Measurements from ENCODE around the gene DHRS1. TPM values are rescaled to one million over a fixed set of nuclear protein-coding genes. Genes with fewer than 3 reads are reported as not detected.

DHRS1 gene
- total and polyA plus RNA-seq, 2 donors from 2014 or later = 32.7 to 56.7 TPM

DNA sequence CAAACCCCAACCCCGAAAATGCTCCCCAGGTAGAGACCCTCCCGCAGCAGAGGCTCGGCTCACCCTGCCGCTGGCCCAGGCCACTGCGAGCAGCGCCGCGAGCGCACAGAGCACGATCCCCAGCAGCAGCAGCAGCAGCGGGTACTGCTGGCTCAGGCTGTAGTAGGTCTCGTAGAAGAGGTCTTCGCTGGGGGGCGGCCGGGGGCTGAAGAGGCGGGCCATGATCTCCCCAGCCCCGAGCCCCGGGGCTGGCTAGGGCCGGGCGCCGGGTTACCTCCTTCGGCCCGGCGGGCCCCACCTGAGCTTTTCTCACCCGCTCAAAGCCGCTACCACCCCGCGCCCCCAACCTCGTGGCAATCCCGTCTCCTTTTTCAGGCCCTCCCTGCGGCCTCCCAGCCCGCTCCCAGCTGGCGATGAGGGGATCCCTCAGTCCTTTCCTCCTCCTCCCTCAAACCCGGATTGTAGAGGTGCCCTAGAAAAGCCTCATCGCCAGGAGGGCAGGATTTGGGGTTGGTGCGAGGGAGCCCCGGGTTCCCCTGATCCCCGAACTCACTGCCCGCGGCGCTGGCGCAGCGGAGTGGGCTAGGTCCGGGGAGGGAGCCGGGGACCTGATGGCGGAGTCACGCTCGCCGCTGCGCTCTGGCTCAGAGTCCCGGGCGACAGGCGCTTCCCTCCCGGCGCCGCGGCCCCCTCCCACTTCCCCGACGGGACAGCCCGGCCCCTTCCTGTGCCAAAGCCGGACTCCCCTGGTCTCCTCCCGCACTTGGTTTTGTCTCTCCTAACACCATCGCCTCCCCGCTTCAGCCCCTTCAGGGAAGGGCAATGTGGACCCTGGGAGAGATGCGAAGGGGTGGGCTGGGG is 35.1 kb upstream of the DHRS1 start, which contains the start of gene ADCY4:
ADCY4 (minus strand) TSS at position 641 of the 861 bp plus-strand sequence; CDS start at position 222, 419 bp downstream.
- intact Hi-C loops (cut with DNase I) = loop anchor here (5.0 kb wide), 1 partner anchor 103 kb away; no protein-coding TSS in a partner anchor
- peak; percentile 43 to 88 (median 69) for DNase-seq
- peaks cover 0 to 19% (median 10%) of the 10 kb centered on the region in 3 donors for H3K4me1 ChIP-seq (ENCODE audit: control insufficient read depth in 2 of 3, insufficient read depth in 2 of 3, low read depth in 1 of 3, low read length in 3 of 3)

DNA sequence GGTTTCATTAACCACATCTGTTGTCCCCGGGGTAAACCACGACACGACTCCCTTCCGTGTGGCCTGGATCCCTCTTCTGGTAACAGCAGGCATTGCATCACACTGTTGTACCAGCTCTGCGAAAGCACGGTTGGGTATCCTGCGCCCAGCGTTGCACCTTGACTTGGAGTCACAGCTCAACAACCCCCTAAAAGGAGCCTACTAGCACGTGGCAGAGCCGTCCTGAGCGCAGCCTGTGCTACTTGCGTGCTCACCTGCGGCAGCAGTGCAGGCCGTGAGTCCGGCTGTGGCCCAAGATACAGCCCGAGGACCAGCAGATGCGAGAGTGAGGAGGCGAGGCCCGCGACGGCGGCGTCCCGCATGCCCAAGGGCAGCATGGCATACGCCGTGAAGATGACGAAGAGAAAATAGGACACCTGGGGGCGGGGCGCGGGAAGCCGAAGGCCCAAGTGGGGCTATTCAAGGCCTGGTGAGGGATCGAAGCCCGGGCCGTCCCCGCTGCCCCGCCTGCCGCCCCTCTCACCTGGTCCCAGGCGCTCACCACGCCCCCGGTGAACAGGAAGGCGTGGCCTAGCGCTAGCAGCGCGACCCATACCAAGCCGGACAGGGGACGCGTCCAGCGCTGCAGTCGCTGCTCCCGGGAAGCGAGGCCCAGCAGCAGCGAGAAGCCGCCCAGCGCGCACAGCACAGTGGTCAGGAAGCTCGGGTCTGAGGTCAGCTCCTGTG is 32.9 kb upstream of the DHRS1 start:
- FAIRE-seq = no peak
- peak; percentile 85 to 88 (median 87) for DNase-seq
- Histone ChIP-seq H3K27me3 (ENCODE audit: control insufficient read depth, insufficient read depth, low read length) (peaks cover 14% of the 10 kb centered on the region), H3K36me3 (ENCODE audit: control insufficient read depth in 2 of 3, insufficient read depth in 3 of 3, low read length in 3 of 3) (no peaks in the 10 kb centered on the region), H3K4me3 (ENCODE audit: low read length in 3 of 3) (peak overlapping the region in 2 of 3 donors; percentile 30 to 56), H3K9ac (ENCODE audit: low read length in 3 of 3) (no peak overlapping the region), H3K27ac (ENCODE audit: low read depth in 2 of 2, low read length in 2 of 2) (no peak overlapping the region), H3K9me3 (ENCODE audit: control insufficient read depth in 2 of 3, insufficient read depth in 1 of 3, low read length in 3 of 3) (no peaks in the 10 kb centered on the region), H3K4me1 (ENCODE audit: control insufficient read depth in 2 of 3, insufficient read depth in 2 of 3, low read depth in 1 of 3, low read length in 3 of 3) (peaks cover 0 to 11% (median 10%) of the 10 kb centered on the region in 3 donors)
- intact Hi-C loops (cut with DNase I) = no loop called here
- TF ChIP-seq CTCF (IDR thresholded peaks at IDR 0.05; ENCODE audit: borderline replicate concordance, extremely low read depth, insufficient read depth) = peak; percentile 79

More for the DNA sequence above, 35.1 kb upstream of the DHRS1 start, which contains the start of gene ADCY4:
- Histone ChIP-seq H3K36me3 (ENCODE audit: control insufficient read depth in 2 of 3, insufficient read depth in 3 of 3, low read length in 3 of 3) (no peaks in the 10 kb centered on the region), H3K27me3 (ENCODE audit: control insufficient read depth, insufficient read depth, low read length) (peaks cover 14% of the 10 kb centered on the region), H3K9me3 (ENCODE audit: control insufficient read depth in 2 of 3, insufficient read depth in 1 of 3, low read length in 3 of 3) (no peaks in the 10 kb centered on the region), H3K4me3 (ENCODE audit: low read length in 3 of 3) (peak within 1 kb of the TSS; percentile 46 to 51 (median 50)), H3K27ac (ENCODE audit: low read depth in 2 of 2, low read length in 2 of 2) (peak within 1 kb of the TSS; percentile 48 to 76), H3K9ac (ENCODE audit: low read length in 3 of 3) (peak within 1 kb of the TSS in 2 of 3 donors; percentile 29 to 55)
- no peak for TF ChIP-seq CTCF (IDR thresholded peaks at IDR 0.05; ENCODE audit: borderline replicate concordance, extremely low read depth, insufficient read depth)
- no peak for FAIRE-seq

GRCh38 chr14:24331731-24332267 is 32.2 kb upstream of the DHRS1 start:
- Histone ChIP-seq H3K27me3 (ENCODE audit: control insufficient read depth, insufficient read depth, low read length) (peaks cover 14% of the 10 kb centered on the region), H3K9me3 (ENCODE audit: control insufficient read depth in 2 of 3, insufficient read depth in 1 of 3, low read length in 3 of 3) (no peaks in the 10 kb centered on the region), H3K9ac (ENCODE audit: low read length in 3 of 3) (no peak overlapping the region), H3K4me1 (ENCODE audit: control insufficient read depth in 2 of 3, insufficient read depth in 2 of 3, low read depth in 1 of 3, low read length in 3 of 3) (peaks cover 0 to 11% (median 10%) of the 10 kb centered on the region in 3 donors), H3K36me3 (ENCODE audit: control insufficient read depth in 2 of 3, insufficient read depth in 3 of 3, low read length in 3 of 3) (no peaks in the 10 kb centered on the region), H3K27ac (ENCODE audit: low read depth in 2 of 2, low read length in 2 of 2) (no peak overlapping the region), H3K4me3 (ENCODE audit: low read length in 3 of 3) (peak overlapping the region in 1 of 3 donors; percentile 56)
- intact Hi-C loops (cut with DNase I) = no loop called here
- FAIRE-seq (no peak), DNase-seq (peak in 2 of 5 donors; percentile 25 to 77)
- no peak for TF ChIP-seq CTCF (IDR thresholded peaks at IDR 0.05; ENCODE audit: borderline replicate concordance, extremely low read depth, insufficient read depth)

Measured in kidney (tissue), 14 donors.